ENCODE measurements around the gene TRIO.

TRIO gene

GRCh38 chr5:14416621-14417275, 273.6 kb downstream of the TRIO start:
- H3F3A ChIP-seq (ENCODE audit: insufficient read depth, low read length), result no peaks in the 10 kb centered on the region
- H3K79me2 ChIP-seq (ENCODE audit: low read length), result no peaks in the 10 kb centered on the region
- H3K9me3 ChIP-seq (replicated peaks; ENCODE audit: insufficient read depth, low read length), result no peaks in the 10 kb centered on the region
- no peak overlapping the region for H2AFZ ChIP-seq (ENCODE audit: low read length)
- no peaks in the 10 kb centered on the region for H3K36me3 ChIP-seq (replicated peaks; ENCODE audit: insufficient read depth, low read length)
- no peaks in the 10 kb centered on the region for H3K4me1 ChIP-seq (ENCODE audit: low read length)
- no peak overlapping the region for H3K4me3 ChIP-seq (ENCODE audit: low read length)
- H3K27me3 ChIP-seq (replicated peaks; ENCODE audit: insufficient read depth, low read length), result no peaks in the 10 kb centered on the region
- DNase-seq, result no peak
- H3K4me2 ChIP-seq (ENCODE audit: low read depth, low read length), result no peak overlapping the region
- TF ChIP-seq EZH2phosphoT487 (IDR thresholded peaks at IDR 0.05; ENCODE audit: low read length), result no peak
- TF ChIP-seq CTCF (IDR thresholded peaks at IDR 0.05; ENCODE audit: low read length), result no peak
- no peak for TF ChIP-seq EZH2 (optimal IDR thresholded peaks at IDR 0.05; ENCODE audit: low read depth, low read length)
- H3K9ac ChIP-seq (ENCODE audit: low read length), result no peak overlapping the region
- H4K20me1 ChIP-seq (ENCODE audit: insufficient read depth, low read length), result no peaks in the 10 kb centered on the region
- H3K9me2 ChIP-seq (replicated peaks; ENCODE audit: insufficient read depth, low read length), result no peaks in the 10 kb centered on the region
- H3K27ac ChIP-seq (ENCODE audit: low read length), result no peak overlapping the region

- Histone ChIP-seq H3K79me2 (ENCODE audit: low read length) (no peaks in the 10 kb centered on the region), H3F3A (ENCODE audit: insufficient read depth, low read length) (no peaks in the 10 kb centered on the region), H3K9me2 (replicated peaks; ENCODE audit: insufficient read depth, low read length) (no peaks in the 10 kb centered on the region), H3K4me1 (ENCODE audit: low read length) (no peaks in the 10 kb centered on the region), H4K20me1 (ENCODE audit: insufficient read depth, low read length) (no peaks in the 10 kb centered on the region), H3K9ac (ENCODE audit: low read length) (no peak overlapping the region), H3K27ac (ENCODE audit: low read length) (no peak overlapping the region), H3K36me3 (replicated peaks; ENCODE audit: insufficient read depth, low read length) (no peaks in the 10 kb centered on the region), H3K27me3 (replicated peaks; ENCODE audit: insufficient read depth, low read length) (no peaks in the 10 kb centered on the region), H3K4me3 (ENCODE audit: low read length) (no peak overlapping the region), H2AFZ (ENCODE audit: low read length) (no peak overlapping the region), H3K4me2 (ENCODE audit: low read depth, low read length) (no peak overlapping the region), H3K9me3 (replicated peaks; ENCODE audit: insufficient read depth, low read length) (no peaks in the 10 kb centered on the region)
- DNase-seq, result no peak
- TF ChIP-seq EZH2 (optimal IDR thresholded peaks at IDR 0.05; ENCODE audit: low read depth, low read length), result no peak
- TF ChIP-seq EZH2phosphoT487 (IDR thresholded peaks at IDR 0.05; ENCODE audit: low read length), result no peak
Measured at GRCh38 chr5:14417276-14417730, 274.2 kb downstream of the TRIO start.

DNA sequence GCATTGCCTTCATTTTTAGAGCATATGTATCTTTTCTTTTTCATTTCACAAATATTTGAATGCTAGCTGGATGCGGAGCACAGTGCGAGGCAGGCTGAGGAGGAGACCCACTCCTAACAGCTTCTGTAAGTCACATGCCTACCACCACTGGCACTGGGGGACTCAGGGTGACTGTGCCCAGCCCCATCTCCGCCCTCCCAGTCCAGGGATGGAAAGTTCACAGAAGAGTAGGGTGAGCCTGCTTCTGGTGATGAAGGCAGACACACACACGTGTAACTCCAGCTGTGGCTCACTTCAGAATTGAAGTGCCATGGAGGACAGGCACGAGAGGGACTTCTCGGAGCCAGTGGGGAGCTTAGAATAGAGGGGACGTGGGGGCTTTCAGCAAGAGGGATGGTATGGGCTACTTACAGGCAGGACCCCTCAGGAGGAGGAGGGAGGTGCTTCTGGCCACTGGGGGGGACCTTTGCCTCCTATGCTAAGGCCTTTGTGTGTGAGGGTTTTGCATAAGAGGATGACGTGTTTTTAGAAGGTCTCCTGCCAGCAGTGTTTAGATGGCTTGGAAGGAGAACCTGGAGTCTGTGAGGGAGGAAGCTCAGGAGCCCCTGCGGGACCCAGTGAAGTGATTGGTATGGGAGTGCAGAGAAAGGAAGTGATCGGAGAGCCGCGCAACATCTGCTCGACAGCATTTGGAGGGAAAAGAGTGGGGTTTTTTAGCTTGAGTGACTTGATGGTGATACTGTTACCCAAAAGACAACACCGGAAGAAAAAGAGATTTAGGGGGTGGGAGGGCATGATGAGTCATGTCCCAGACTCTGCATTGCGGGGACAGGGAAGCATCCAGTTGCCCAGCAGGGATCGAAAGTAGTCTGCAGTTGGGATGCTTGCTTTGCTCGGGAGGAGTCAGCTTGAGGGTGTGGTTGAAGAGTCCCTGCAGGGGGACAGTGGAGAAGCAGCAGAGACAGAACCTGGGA, 274.9 kb downstream of the TRIO start:
- no peaks in the 10 kb centered on the region for H3K36me3 ChIP-seq (replicated peaks; ENCODE audit: insufficient read depth, low read length)
- H3K27me3 ChIP-seq (replicated peaks; ENCODE audit: insufficient read depth, low read length), result no peaks in the 10 kb centered on the region
- no peak overlapping the region for H3K27ac ChIP-seq (ENCODE audit: low read length)
- no peaks in the 10 kb centered on the region for H3K4me1 ChIP-seq (ENCODE audit: low read length)
- H3K9me2 ChIP-seq (replicated peaks; ENCODE audit: insufficient read depth, low read length), result no peaks in the 10 kb centered on the region
- no peaks in the 10 kb centered on the region for H4K20me1 ChIP-seq (ENCODE audit: insufficient read depth, low read length)
- H2AFZ ChIP-seq (ENCODE audit: low read length), result no peak overlapping the region
- H3K4me2 ChIP-seq (ENCODE audit: low read depth, low read length), result no peak overlapping the region
- H3K9me3 ChIP-seq (replicated peaks; ENCODE audit: insufficient read depth, low read length), result no peaks in the 10 kb centered on the region
- no peak for DNase-seq
- H3K9ac ChIP-seq (ENCODE audit: low read length), result no peak overlapping the region
- H3K4me3 ChIP-seq (ENCODE audit: low read length), result no peak overlapping the region
- no peak for TF ChIP-seq CTCF (IDR thresholded peaks at IDR 0.05; ENCODE audit: low read length)
- TF ChIP-seq EZH2 (optimal IDR thresholded peaks at IDR 0.05; ENCODE audit: low read depth, low read length), result no peak
- TF ChIP-seq EZH2phosphoT487 (IDR thresholded peaks at IDR 0.05; ENCODE audit: low read length), result no peak
- H3F3A ChIP-seq (ENCODE audit: insufficient read depth, low read length), result no peaks in the 10 kb centered on the region
- H3K79me2 ChIP-seq (ENCODE audit: low read length), result no peaks in the 10 kb centered on the region
